HL-60 (cell line): ENCODE results near the gene FUT7.

Source experiments
- DNase-seq, 2 experiments: peaks; one replicate each; pipeline ENCODE4 v3.0.0-alpha.2; 2010 to 2020; ENCODE audit warnings: low read depth in 1 of 2, low spot score in 1 of 2
- H3K27ac ChIP-seq: fragments of 250-450 bp; sonication (Bioruptor Pico); replicated peaks from 2 replicates; pipeline ENCODE4 v1.5.1; 2020; ENCODE audit warnings: mild to moderate bottlenecking, moderate library complexity
- H3K27me3 ChIP-seq: fragments of 250-450 bp; sonication (Bioruptor Pico); 2 replicates; pipeline ENCODE4 v1.5.1; 2021; ENCODE audit warnings: mild to moderate bottlenecking, moderate library complexity; ENCODE audit not compliant: insufficient read depth, poor library complexity, severe bottlenecking
- H3K4me3 ChIP-seq: replicated peaks from 2 replicates; pipeline ENCODE4 v1.5.1; 2011; ENCODE audit warnings: mild to moderate bottlenecking, control low read depth, low read length; ENCODE audit not compliant: insufficient read depth
- CTCF ChIP-seq: IDR thresholded peaks from one replicate; pipeline ENCODE4 v1.5.1; 2011; ENCODE audit warnings: low read length, control low read depth, inconsistent platforms; ENCODE audit not compliant: insufficient read depth
- GABPA ChIP-seq: IDR thresholded peaks from 2 replicates; pipeline ENCODE4 v1.6.1; 2012; ENCODE audit warnings: low read depth
- POLR2AphosphoS5 ChIP-seq: IDR thresholded peaks from 2 replicates; pipeline ENCODE4 v1.6.1; 2012; ENCODE audit warnings: low read depth
- SPI1 ChIP-seq: IDR thresholded peaks from 2 replicates; pipeline ENCODE4 v1.6.1; 2012; ENCODE audit warnings: low read depth, mild to moderate bottlenecking, borderline replicate concordance
- TF ChIP-seq, protein P1 (sequence below): IDR thresholded peaks from 2 replicates; pipeline ENCODE4 v1.6.1; 2012; ENCODE audit warnings: low read depth; ENCODE audit not compliant: insufficient replicate concordance

FUT7 gene

DNA sequence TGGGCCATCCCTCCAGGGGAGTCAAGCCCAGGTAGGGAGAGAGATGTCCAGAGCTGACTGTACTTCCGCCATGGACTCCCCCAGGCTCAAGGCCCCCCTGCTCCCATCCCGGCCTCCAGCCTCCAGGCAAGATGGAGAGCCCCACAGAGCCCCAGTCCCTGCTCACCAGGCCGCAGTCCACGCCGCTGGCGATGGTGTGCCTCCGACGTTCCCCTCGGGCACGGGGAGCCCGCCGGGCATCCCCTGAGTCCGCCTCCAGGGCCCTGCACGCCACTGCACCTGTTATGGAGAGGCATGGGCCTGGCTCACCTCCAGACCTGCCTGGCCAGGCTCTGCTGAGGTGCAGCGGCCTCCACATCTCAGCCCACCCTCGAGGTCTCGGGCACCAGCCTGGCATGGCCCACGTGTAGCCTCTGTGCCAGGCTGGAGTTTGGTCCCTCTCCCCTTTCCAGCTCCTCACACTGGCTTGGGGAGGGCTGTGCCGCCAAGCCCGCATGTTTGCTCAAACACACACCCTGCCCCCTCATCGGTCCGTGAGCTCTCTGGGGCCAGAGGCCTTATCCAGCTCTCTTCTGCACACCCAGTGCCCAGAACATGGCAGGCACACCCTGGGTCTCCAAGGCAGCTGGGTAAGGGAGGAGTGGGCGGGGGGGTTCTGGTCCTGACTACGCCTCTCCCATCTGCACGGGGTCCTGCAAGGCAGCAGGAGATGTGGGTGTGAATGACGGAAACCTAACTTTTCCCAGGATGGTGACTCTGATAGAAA lies 34.4 kb upstream of the FUT7 start:
- TF ChIP-seq SPI1 (no peak), GABPA (no peak), CTCF (no peak), POLR2AphosphoS5 (no peak)
- TF ChIP-seq, protein P1, sequence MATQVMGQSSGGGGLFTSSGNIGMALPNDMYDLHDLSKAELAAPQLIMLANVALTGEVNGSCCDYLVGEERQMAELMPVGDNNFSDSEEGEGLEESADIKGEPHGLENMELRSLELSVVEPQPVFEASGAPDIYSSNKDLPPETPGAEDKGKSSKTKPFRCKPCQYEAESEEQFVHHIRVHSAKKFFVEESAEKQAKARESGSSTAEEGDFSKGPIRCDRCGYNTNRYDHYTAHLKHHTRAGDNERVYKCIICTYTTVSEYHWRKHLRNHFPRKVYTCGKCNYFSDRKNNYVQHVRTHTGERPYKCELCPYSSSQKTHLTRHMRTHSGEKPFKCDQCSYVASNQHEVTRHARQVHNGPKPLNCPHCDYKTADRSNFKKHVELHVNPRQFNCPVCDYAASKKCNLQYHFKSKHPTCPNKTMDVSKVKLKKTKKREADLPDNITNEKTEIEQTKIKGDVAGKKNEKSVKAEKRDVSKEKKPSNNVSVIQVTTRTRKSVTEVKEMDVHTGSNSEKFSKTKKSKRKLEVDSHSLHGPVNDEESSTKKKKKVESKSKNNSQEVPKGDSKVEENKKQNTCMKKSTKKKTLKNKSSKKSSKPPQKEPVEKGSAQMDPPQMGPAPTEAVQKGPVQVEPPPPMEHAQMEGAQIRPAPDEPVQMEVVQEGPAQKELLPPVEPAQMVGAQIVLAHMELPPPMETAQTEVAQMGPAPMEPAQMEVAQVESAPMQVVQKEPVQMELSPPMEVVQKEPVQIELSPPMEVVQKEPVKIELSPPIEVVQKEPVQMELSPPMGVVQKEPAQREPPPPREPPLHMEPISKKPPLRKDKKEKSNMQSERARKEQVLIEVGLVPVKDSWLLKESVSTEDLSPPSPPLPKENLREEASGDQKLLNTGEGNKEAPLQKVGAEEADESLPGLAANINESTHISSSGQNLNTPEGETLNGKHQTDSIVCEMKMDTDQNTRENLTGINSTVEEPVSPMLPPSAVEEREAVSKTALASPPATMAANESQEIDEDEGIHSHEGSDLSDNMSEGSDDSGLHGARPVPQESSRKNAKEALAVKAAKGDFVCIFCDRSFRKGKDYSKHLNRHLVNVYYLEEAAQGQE: no peak
- no peak for DNase-seq
- no peaks in the 10 kb centered on the region for H3K27me3 ChIP-seq
- H3K27ac ChIP-seq: no peak overlapping the region
- H3K4me3 ChIP-seq: no peak overlapping the region

- no peak for TF ChIP-seq GABPA
- TF ChIP-seq SPI1: no peak
- no peak for TF ChIP-seq CTCF
- TF ChIP-seq POLR2AphosphoS5: no peak
- TF ChIP-seq, protein P1: no peak
- Histone ChIP-seq H3K27me3 (no peaks in the 10 kb centered on the region), H3K27ac (no peak overlapping the region), H3K4me3 (no peak overlapping the region)
- no peak for DNase-seq
Observed at GRCh38 chr9:137065336-137065967, 33.6 kb upstream of the FUT7 start.

- Histone ChIP-seq H3K27ac (no peak overlapping the region), H3K4me3 (no peak overlapping the region), H3K27me3 (no peaks in the 10 kb centered on the region)
- no peak for TF ChIP-seq CTCF
- TF ChIP-seq, protein P1: no peak
- no peak for TF ChIP-seq GABPA
- no peak for TF ChIP-seq SPI1
- no peak for TF ChIP-seq POLR2AphosphoS5
- no peak for DNase-seq
Observed at GRCh38 chr9:137064880-137065164, 32.9 kb upstream of the FUT7 start.
